Left renal cortex interstitium (tissue), 4 donors: ENCODE measurements around the gene CWC27. TPM values are rescaled to one million over a fixed set of nuclear protein-coding genes. Genes with fewer than 3 reads are reported as not detected.

ENCODE experiments used
- DNase-seq, 4 donors: peaks; one replicate each; pipeline ENCODE4 v3.0.0-alpha.2; 2013; ENCODE audit warnings: low read depth in 4 of 4, low spot score in 2 of 4, missing footprints in 1 of 4
- polyA plus RNA-seq, 4 donors: library from polyadenylated mRNA; unstranded; fragments of 120-200 nt; gene quantifications; one replicate each; pipeline ENCODE4 v1.2.1, GENCODE V29; 2013; ENCODE audit not compliant: insufficient read length in 4 of 4

Gene CWC27
- polyA plus RNA-seq, 4 donors: 34.6 to 44.5 (median 37.2) TPM

DNA sequence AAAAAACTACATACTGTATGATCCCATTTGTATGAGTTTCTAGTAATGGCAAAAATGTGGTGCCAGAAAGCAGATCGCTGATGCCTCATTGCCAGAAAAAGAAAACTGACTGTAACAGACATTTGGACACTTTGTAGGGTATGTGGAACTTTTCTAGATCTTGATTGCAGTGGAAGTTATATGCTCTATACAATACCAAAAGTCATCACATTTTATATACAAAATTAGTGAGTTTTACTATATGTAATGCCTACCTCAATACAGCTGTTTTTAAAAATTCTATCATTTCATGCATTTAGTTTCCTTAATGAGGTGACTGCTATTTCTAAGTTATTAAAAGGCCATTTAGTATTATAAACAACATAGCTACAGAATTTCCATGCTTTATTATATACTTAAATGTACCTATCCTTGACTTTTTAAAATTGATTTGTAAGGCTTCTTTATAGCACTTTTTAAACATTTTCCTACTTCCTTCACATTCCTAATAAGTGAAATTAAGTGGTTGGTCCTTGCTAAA is 199.9 kb downstream of the CWC27 start:
- DNase-seq: no peak

DNA sequence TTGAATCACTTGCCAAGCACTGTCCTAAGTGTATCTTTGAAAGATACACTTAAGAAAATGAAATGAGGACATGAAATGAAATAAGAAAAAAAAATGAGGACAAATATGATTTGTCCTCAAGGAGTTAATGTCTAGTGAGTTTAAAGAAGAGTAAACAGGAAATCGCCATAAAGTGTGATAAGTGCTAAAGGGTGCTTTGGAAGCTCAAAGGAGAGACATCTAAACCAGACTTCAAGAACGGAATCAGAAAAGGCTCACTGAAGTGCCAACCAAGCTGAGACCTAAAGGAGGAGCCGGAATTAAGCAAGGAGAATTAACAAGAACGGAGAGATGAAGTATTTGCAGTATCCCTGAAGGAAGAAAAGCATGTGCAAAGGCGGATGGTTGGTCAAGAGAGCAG is 200.8 kb downstream of the CWC27 start:
- no peak for DNase-seq

DNA sequence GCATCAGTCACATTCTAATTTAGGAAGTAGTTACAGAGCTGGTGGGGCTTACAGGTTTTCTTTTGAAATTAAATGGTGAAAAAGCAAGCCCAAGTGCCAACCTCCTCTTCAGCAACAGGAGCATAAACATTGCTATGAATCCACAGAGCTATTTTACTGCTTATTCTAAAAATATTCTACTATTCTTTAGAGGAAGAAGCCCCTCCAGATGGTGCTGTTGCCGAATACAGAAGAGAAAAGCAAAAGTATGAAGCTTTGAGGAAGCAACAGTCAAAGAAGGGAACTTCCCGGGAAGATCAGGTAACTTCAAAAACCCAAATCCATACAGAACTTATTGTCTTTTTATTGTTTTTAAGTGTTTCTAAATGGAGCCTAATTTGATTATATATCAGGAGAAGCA is 202.8 kb downstream of the CWC27 start:
- no peak for DNase-seq

DNA sequence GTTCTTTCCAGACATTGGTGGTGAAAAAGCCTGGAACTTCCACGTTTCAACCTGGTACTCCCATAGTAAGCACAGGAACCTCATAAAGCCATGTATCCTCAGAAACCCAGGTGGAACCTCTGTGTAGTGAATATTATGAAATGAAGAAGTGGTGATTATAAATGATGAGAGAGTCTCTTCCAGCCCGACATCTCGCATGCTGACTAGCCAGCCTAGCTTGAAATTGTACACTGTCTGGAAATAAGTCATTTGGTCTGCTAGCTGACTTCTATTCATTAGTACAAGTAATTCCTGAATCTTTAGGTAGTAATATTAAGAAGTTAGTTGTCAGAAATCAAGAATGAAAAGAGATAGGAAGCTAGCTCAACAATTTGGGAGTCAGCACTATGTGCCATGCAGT is 203.3 kb downstream of the CWC27 start:
- DNase-seq: no peak

DNA sequence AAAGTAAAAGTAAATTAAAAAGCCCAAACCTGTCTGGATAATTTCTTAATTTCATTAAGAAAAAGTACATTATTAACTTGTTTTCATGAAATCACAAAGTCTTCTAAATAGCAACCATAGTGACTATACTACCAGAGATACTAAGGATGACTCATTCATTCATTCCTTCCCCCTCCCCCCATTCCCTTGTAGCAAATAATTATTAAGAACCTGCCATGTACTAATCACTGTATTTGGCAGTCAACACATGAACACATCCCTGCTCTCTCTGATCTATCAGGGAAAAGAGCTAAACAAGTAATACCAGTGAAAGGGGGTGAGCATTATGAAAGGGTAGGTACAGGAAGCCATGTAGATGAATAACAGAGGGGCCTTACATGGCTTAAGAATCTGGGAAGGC is 203.9 kb downstream of the CWC27 start:
- no peak for DNase-seq

GRCh38 chr5:64973215-64973614 is 204.5 kb downstream of the CWC27 start:
- no peak for DNase-seq

DNA sequence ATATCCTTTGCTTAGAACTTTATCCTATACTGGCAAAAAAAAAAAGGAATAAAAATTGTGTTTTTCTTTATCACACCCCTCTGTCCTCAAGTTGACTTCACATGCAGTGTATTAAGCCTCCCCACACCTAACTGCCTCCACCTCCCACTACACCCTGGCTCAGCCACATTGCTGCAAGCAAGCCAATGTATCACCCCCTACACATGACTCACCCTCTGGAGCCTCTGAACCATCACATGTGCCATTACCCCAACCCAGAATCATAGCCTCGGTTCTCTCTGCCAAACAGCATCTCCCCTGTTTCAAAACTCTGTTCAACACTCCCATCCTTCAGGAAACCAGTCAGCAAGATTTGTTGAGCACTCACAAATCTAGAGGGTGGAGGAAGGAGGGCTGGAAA is 209.0 kb downstream of the CWC27 start:
- no peak for DNase-seq

- DNase-seq: no peak
These were observed 209.8 kb downstream of the CWC27 start for GRCh38 chr5:64978546-64978945.

DNA sequence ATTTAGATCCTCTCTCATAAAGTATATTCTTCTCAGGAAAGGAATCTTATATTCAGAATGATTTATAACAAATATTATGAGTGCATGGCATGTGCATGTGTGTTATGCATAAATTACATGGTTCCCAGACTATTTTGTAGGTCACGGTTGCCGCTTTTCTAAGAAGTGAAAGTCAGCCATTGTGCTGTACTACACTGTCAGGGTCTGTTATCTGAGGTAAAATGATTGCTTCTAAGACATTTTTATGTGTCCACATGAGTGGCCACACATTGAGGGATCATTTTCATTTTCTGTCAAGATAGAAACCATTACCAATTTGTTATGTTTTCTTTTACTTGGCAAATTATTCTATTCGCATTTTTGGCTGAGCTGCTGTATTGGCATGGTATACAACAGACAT is 210.8 kb downstream of the CWC27 start:
- DNase-seq: no peak

GRCh38 chr5:64980176-64980575 is 211.4 kb downstream of the CWC27 start:
- no peak for DNase-seq

DNA sequence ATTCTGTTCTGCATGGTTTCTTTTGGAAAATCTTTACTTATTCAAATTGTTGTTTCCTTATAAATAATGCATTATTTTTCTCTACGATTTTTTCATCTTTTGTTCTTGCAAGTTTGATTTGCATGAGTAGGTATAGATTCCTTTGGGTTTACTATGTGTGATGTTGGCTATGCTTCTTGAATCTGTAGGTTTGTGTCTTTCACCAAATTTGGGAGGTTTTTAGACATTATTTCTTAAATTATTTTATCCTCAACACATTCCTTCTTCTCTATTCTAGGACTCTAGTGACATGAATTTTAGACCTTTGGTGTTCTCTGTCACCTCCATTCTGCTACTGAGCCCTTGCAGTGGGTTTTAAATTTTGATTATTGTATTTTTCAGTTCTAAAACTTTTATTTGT is 219.0 kb downstream of the CWC27 start:
- DNase-seq: no peak

DNA sequence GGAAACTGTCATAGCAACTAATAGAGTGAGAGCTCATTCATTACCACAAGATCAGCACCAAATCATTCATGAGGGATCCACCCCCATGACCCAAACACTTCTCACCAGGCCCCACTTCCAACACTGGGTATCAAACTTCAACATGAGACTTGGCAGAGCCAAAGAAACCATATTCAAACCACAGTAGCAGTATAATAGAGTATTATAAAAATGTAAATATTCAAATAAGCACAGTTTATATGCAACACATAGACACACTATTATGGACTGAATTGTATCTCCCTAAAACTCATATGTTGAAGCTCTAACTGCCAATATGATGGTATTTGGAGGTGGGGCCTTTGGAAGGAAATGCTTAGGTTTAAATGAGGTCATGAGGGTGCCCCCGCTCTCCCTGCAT is 240.5 kb downstream of the CWC27 start:
- DNase-seq: no peak

- no peak for DNase-seq
These were observed 242.1 kb downstream of the CWC27 start for GRCh38 chr5:65010841-65011240.

GRCh38 chr5:65012301-65012892 is 243.7 kb downstream of the CWC27 start:
- DNase-seq: no peak

DNA sequence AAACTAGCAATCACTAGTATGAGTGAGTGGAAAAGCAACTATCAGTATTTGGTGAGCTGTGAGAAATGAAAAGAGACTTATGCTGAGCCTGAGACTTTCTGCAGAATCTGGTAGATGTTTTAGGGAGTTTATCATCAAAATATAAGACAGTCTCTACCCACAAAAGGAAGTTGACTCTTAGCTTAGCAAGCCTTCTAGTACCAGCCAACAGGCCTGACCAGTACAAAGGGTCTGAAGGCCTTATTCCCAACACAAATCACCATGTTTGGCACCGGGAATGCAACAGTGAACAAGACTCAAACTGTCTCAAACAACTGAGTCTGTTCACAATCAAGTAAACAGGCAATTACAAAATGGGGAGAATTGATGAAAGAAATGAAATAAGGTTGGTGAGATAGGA is 244.4 kb downstream of the CWC27 start:
- DNase-seq: no peak

GRCh38 chr5:65014769-65015168 is 246.0 kb downstream of the CWC27 start:
- DNase-seq: no peak

GRCh38 chr5:65015767-65016166 is 247.0 kb downstream of the CWC27 start:
- DNase-seq: no peak

DNA sequence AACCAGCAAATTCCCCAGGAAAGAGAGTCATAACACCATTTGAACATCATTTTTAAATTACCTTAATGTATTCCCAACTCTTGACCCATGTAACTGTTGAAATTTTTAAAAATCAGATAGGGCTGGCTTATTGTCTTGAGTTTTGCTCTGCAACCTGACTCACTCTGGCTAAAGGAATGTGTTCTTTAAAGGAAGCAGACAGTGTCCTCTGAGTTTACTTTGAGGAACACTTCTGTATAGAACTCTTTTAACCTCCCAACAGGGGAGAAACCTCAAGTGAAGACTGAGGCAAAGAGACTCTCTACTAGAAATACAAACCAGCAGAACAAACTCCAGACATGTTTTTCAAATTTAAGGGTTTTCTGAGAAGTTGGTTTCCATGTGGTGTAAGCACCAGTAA is 248.9 kb downstream of the CWC27 start:
- DNase-seq: no peak

DNA sequence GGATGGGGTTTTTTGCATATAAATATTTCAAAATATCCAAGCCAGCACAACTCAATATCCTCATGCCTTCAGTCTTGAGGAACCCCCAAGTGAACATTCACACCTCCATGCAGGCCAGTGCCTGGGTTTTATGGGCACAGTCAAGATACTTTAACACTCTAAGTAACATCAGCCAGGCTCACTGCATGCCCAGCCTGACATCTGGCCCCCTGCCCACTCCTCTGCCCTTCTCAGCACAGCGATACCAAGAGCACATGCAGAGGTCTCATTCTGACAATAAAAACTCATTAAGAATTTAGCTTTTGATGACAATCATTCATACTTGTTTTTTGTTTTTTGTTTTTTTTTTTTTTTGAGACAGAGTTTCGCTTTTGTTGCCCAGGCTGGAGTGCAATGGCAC is 250.0 kb downstream of the CWC27 start:
- no peak for DNase-seq

- no peak for DNase-seq
These were observed 251.8 kb downstream of the CWC27 start for GRCh38 chr5:65020492-65020891.

DNA sequence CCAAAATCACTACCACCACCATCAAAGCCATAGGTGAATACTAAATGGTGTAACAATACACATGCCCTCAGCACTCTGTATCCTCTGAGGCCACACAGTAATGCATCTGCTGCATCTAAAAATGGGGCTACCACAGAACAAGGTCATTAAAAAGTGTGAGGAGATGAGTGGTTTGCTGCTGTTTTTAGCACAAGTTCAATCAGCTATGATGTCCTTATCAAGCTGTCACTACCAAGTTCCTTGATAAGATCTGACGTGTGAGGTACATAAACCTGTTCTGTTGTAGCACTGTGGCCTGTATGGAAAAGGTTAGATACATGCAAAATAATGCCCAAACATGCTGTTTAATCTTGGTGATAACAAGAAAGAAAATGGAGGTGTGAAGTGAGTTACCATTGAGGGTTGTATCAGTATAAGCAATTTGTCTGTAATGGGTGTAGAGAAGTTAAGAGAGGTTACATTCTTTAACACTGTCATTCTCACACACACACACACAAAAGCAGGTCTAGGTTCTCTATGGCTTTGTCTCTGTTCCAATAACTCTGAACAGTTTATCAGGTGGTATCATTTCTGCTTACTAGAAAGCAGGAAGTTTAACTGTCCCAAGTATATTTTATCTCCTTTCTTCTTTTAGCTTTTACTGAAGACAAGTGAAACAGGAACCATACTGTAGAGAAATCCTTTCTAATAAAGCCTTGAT is 252.9 kb downstream of the CWC27 start:
- no peak for DNase-seq

GRCh38 chr5:65022932-65023331 is 254.2 kb downstream of the CWC27 start:
- no peak for DNase-seq

- DNase-seq: no peak
These were observed 256.0 kb downstream of the CWC27 start for GRCh38 chr5:65024681-65025080.
